Transverse colon (tissue), 4 donors: ENCODE results near the gene CCNQ.

Source experiments
- CTCF ChIP-seq, 5 experiments: fragments of 200-600 bp in 3 of 5; fragments of 450-650 bp in 2 of 5; sonication (generic) in 3 of 5; IDR thresholded peaks; 1 replicate in 2 of 5; 2 replicates in 3 of 5; pipeline ENCODE4 v1.5.1; 2016 to 2017; ENCODE audit warnings: antibody characterized with exemption in 5 of 5, inconsistent platforms in 3 of 5, mild to moderate bottlenecking in 2 of 5, moderate library complexity in 1 of 5
- POLR2A ChIP-seq: fragments of 450-650 bp; IDR thresholded peaks from one replicate; pipeline ENCODE4 v1.6.1; 2016; ENCODE audit warnings: antibody characterized with exemption, mild to moderate bottlenecking, moderate library complexity
- POLR2AphosphoS5 ChIP-seq, 3 donors: sonication (generic); formaldehyde crosslinking; IDR thresholded peaks; one replicate each; pipeline ENCODE4 v1.6.1; 2016; ENCODE audit warnings: antibody characterized with exemption in 3 of 3

- no peak for TF ChIP-seq POLR2A
- no peak for TF ChIP-seq CTCF (IDR thresholded peaks at IDR 0.05)
- no peak for TF ChIP-seq POLR2AphosphoS5 (IDR thresholded peaks at IDR 0.05)
Observed at GRCh38 chrX:153569475-153569874, 29.5 kb downstream of the CCNQ start.
